ENCODE data around the gene SLC2A10.

Gene SLC2A10

GRCh38 chr20:46689754-46690085, 19.7 kb upstream of the SLC2A10 start:
- Histone ChIP-seq H2AFZ (ENCODE audit: low read length) (peak overlapping the region; percentile 57), H3K4me1 (ENCODE audit: insufficient read depth, low read length, poor library complexity, severe bottlenecking) (peaks cover 45% of the 10 kb centered on the region), H3K9me3 (ENCODE audit: insufficient read depth, low read depth, low read length) (no peaks in the 10 kb centered on the region), H3K9me2 (replicated peaks; ENCODE audit: low read depth, low read length) (no peaks in the 10 kb centered on the region), H4K20me1 (ENCODE audit: insufficient read depth, low read length, poor library complexity, severe bottlenecking) (peaks cover 42% of the 10 kb centered on the region), H3K4me2 (ENCODE audit: low read depth, low read length, poor library complexity, severe bottlenecking) (peak overlapping the region; percentile 68), H3K79me2 (ENCODE audit: insufficient read depth, low read length) (peaks cover 47% of the 10 kb centered on the region), H3K36me3 (ENCODE audit: insufficient read depth, low read length) (peaks cover 4% of the 10 kb centered on the region; the same call in 1 of the 2 replicates), H3K9ac (ENCODE audit: low read depth, low read length, poor library complexity, severe bottlenecking) (peak overlapping the region; percentile 93), H3K27me3 (ENCODE audit: insufficient read depth, low read length, poor library complexity, severe bottlenecking) (no peaks in the 10 kb centered on the region), H3F3A (ENCODE audit: low read depth) (no peaks in the 10 kb centered on the region), H3K4me3 (ENCODE audit: low read length, poor library complexity, severe bottlenecking) (peak overlapping the region; percentile 94)
- TF ChIP-seq CTCF (conservative IDR thresholded peaks at IDR 0.05; ENCODE audit: low read length) = no peak
- no peak for TF ChIP-seq EZH2phosphoT487 (IDR thresholded peaks at IDR 0.05; ENCODE audit: borderline replicate concordance)

- no peaks in the 10 kb centered on the region for H3F3A ChIP-seq (ENCODE audit: low read depth)
- peaks cover 39% of the 10 kb centered on the region for H3K79me2 ChIP-seq (ENCODE audit: insufficient read depth, low read length)
- peak overlapping the region; percentile 93 for H3K9ac ChIP-seq (ENCODE audit: low read depth, low read length, poor library complexity, severe bottlenecking)
- no peaks in the 10 kb centered on the region for H3K9me2 ChIP-seq (replicated peaks; ENCODE audit: low read depth, low read length)
- H3K27me3 ChIP-seq (ENCODE audit: insufficient read depth, low read length, poor library complexity, severe bottlenecking) = no peaks in the 10 kb centered on the region
- peak overlapping the region; percentile 94 for H3K4me3 ChIP-seq (ENCODE audit: low read length, poor library complexity, severe bottlenecking)
- no peaks in the 10 kb centered on the region for H3K36me3 ChIP-seq (ENCODE audit: insufficient read depth, low read length)
- no peak for TF ChIP-seq EZH2phosphoT487 (IDR thresholded peaks at IDR 0.05; ENCODE audit: borderline replicate concordance)
- no peak for TF ChIP-seq CTCF (conservative IDR thresholded peaks at IDR 0.05; ENCODE audit: low read length)
- H3K9me3 ChIP-seq (ENCODE audit: insufficient read depth, low read depth, low read length) = no peaks in the 10 kb centered on the region
- peaks cover 40% of the 10 kb centered on the region for H3K4me1 ChIP-seq (ENCODE audit: insufficient read depth, low read length, poor library complexity, severe bottlenecking)
- peak overlapping the region; percentile 68 for H3K4me2 ChIP-seq (ENCODE audit: low read depth, low read length, poor library complexity, severe bottlenecking)
- peaks cover 35% of the 10 kb centered on the region for H4K20me1 ChIP-seq (ENCODE audit: insufficient read depth, low read length, poor library complexity, severe bottlenecking)
- no peak overlapping the region; the same call in 1 of the 2 replicates for H2AFZ ChIP-seq (ENCODE audit: low read length)
These were observed 19.0 kb upstream of the SLC2A10 start for GRCh38 chr20:46690219-46691106.

GRCh38 chr20:46691196-46691595, 18.3 kb upstream of the SLC2A10 start:
- no peak overlapping the region for H2AFZ ChIP-seq (ENCODE audit: low read length)
- no peaks in the 10 kb centered on the region for H3F3A ChIP-seq (ENCODE audit: low read depth)
- H3K9me2 ChIP-seq (replicated peaks; ENCODE audit: low read depth, low read length) = no peaks in the 10 kb centered on the region
- H3K4me1 ChIP-seq (ENCODE audit: insufficient read depth, low read length, poor library complexity, severe bottlenecking) = peaks cover 36% of the 10 kb centered on the region
- no peak overlapping the region for H3K4me3 ChIP-seq (ENCODE audit: low read length, poor library complexity, severe bottlenecking)
- TF ChIP-seq EZH2phosphoT487 (IDR thresholded peaks at IDR 0.05; ENCODE audit: borderline replicate concordance) = no peak
- TF ChIP-seq CTCF (conservative IDR thresholded peaks at IDR 0.05; ENCODE audit: low read length) = no peak
- H3K79me2 ChIP-seq (ENCODE audit: insufficient read depth, low read length) = peaks cover 32% of the 10 kb centered on the region
- no peaks in the 10 kb centered on the region for H3K27me3 ChIP-seq (ENCODE audit: insufficient read depth, low read length, poor library complexity, severe bottlenecking)
- H3K36me3 ChIP-seq (ENCODE audit: insufficient read depth, low read length) = no peaks in the 10 kb centered on the region
- peaks cover 28% of the 10 kb centered on the region for H4K20me1 ChIP-seq (ENCODE audit: insufficient read depth, low read length, poor library complexity, severe bottlenecking)
- no peak overlapping the region for H3K9ac ChIP-seq (ENCODE audit: low read depth, low read length, poor library complexity, severe bottlenecking)
- no peak overlapping the region for H3K4me2 ChIP-seq (ENCODE audit: low read depth, low read length, poor library complexity, severe bottlenecking)
- H3K9me3 ChIP-seq (ENCODE audit: insufficient read depth, low read depth, low read length) = no peaks in the 10 kb centered on the region

Data from Loucy (cell line).